Effector memory CD8-positive, alpha-beta T cell (primary cell): ENCODE data around the gene SERINC5.
"Not testable (repeated sequence)": the region's sequence is repeated elsewhere in the genome, so short reads cannot be mapped to it uniquely, and the experiment has no call there.

Source experiments
- ATAC-seq: fragments of 150-1000 bp; cut with Tn5 transposase; replicated peaks from 2 replicates; pipeline ENCODE4 v1.10.0; 2021; ENCODE audit warnings: mild to moderate bottlenecking, moderate library complexity
- DNase-seq, 3 experiments: peaks; one replicate each; pipeline ENCODE4 v3.0.0; 2021
- H3K27ac Mint-ChIP-seq, 2 donors: one replicate each; pipeline ENCODE4 v1.8.0; 2022; ENCODE audit warnings: mild to moderate bottlenecking in 2 of 2, mixed read lengths in 2 of 2, moderate library complexity in 2 of 2
- H3K27me3 Mint-ChIP-seq, 2 donors: one replicate each; pipeline ENCODE4 v1.8.0; 2022; ENCODE audit warnings: mixed read lengths in 2 of 2
- H3K36me3 Mint-ChIP-seq: one replicate; pipeline ENCODE4 v1.8.0; 2022; ENCODE audit warnings: mild to moderate bottlenecking, moderate library complexity, mixed read lengths; ENCODE audit not compliant: insufficient read depth
- H3K4me1 Mint-ChIP-seq, 2 donors: one replicate each; pipeline ENCODE4 v1.8.0; 2022; ENCODE audit warnings: low read depth in 2 of 2, mixed read lengths in 2 of 2
- H3K4me3 Mint-ChIP-seq, 2 donors: one replicate each; pipeline ENCODE4 v1.8.0; 2022; ENCODE audit warnings: mild to moderate bottlenecking in 2 of 2, mixed read lengths in 2 of 2, moderate library complexity in 2 of 2
- H3K9me3 Mint-ChIP-seq, 2 donors: one replicate each; pipeline ENCODE4 v1.8.0; 2022; ENCODE audit warnings: mixed read lengths in 2 of 2

SERINC5 gene

DNA sequence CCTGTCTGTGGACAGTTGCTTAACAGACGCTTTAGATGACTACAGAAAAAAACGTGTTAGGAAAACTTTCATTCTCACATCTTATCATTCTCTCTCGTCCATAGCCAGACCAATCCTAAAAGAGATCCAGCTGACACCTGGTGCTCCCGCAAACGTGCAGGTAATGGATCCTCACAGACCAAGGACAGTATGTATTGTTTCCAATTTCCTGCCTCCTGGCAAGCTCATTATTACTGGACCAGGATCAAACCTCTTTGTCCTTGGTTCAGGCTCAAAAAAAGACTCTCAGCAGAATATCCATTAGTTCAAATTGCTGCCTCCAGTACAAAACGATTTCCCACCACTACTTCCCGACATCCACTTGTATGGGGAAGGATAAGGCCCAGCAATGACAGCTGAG, 62.4 kb downstream of the SERINC5 start:
- H3K27me3 Mint-ChIP-seq = no peaks in the 10 kb centered on the region
- DNase-seq = no peak
- no peaks in the 10 kb centered on the region for H3K9me3 Mint-ChIP-seq
- peaks cover 7% of the 10 kb centered on the region for H3K36me3 Mint-ChIP-seq
- H3K4me1 Mint-ChIP-seq = peaks cover 51 to 59% of the 10 kb centered on the region in 2 donors
- peak overlapping the region; percentile 86 to 92 for H3K27ac Mint-ChIP-seq
- H3K4me3 Mint-ChIP-seq = peak overlapping the region; percentile 44 to 60
- ATAC-seq = no peak

DNA sequence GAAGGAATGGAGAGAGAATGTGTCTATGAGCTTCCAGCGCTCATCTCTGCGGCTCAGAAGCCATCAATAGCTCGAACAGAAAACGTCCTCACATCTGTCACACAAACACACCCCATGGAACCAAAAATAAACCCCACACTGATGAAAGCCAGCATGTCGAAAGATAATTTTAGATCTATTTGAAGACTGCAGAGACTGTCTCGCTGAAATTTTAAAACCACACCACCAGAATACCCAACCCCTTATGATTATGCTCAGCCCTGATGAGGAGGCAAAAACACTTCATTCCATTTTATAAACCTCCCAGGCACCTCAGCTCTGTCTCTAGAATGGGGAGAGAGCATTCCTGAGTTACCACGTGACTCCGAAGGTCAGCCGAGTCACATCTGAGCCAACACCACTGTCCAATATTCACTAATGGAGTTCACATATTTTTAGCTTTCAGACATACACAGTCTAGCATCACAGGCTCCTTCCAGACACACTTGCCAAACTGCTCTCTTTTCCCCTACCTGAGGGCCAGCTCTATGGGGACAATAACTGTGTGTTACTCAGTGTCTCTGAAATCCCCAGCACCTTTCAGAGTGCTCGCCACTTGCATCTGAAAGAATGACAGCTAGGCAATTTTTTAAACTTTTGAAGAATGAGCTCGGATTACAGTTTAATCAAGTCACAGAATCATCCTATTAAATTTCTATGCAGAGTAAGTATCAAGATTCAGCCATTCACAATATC, 63.2 kb downstream of the SERINC5 start:
- ATAC-seq = peak; percentile 25
- Mint-ChIP-seq H3K27me3 (no peaks in the 10 kb centered on the region), H3K4me1 (peaks cover 53 to 56% of the 10 kb centered on the region in 2 donors), H3K4me3 (peak overlapping the region; percentile 44 to 60), H3K9me3 (no peaks in the 10 kb centered on the region), H3K27ac (peak overlapping the region; percentile 86 to 92), H3K36me3 (peaks cover 7% of the 10 kb centered on the region)
- no peak for DNase-seq

DNA sequence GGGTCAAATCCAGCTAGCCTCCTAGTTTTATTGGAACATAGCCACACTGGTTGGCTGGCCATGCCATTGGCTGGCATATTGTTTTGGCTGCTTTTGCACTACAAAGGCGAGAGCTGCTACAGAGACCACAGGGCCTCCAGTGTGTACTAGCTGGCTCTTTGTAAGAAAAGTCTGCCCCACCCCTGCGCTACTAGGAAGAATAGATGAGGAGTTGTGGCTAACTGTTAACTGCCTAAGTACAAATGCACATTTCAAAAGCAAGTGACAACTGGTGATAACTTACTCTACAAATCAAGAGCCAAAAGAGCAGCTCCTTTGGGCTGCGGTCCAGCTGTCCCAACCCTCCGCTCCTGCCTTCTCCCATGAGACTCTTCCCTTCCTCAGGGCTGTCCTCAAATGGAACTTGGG, 63.9 kb downstream of the SERINC5 start:
- Mint-ChIP-seq H3K36me3 (peaks cover 7% of the 10 kb centered on the region), H3K27me3 (no peaks in the 10 kb centered on the region), H3K9me3 (no peaks in the 10 kb centered on the region), H3K27ac (peak overlapping the region; percentile 86 to 92), H3K4me1 (peaks cover 57 to 58% of the 10 kb centered on the region in 2 donors), H3K4me3 (peak overlapping the region; percentile 44 to 60)
- DNase-seq (peak in 1 of 3 experiments; percentile 15), ATAC-seq (peak; percentile 76)

DNA sequence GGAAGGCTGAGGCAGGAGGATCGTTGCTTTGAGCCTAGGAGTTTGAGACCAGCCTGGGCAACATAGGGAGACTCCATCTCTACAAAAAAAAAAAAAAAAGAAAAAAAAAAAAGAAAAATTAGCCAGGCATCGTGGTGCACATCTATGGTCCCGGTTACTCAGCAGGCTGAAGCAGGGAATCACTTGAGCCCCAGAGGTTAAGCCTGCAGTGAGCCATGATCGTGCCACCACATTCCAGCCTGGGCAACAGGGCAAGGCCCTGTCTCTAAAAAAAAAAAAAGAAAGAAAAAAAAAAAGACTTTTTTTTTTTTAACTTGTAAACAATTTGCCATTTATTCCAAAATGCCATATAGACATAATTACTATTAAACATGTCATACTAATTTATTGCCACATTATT, 64.5 kb downstream of the SERINC5 start:
- no peak for ATAC-seq
- H3K4me1 Mint-ChIP-seq = peaks cover 60 to 62% of the 10 kb centered on the region in 2 donors
- H3K9me3 Mint-ChIP-seq = no peaks in the 10 kb centered on the region
- no peak for DNase-seq
- peak overlapping the region; percentile 44 to 60 for H3K4me3 Mint-ChIP-seq
- H3K36me3 Mint-ChIP-seq = peaks cover 4% of the 10 kb centered on the region
- peak overlapping the region; percentile 87 to 92 for H3K27ac Mint-ChIP-seq
- H3K27me3 Mint-ChIP-seq = no peaks in the 10 kb centered on the region

DNA sequence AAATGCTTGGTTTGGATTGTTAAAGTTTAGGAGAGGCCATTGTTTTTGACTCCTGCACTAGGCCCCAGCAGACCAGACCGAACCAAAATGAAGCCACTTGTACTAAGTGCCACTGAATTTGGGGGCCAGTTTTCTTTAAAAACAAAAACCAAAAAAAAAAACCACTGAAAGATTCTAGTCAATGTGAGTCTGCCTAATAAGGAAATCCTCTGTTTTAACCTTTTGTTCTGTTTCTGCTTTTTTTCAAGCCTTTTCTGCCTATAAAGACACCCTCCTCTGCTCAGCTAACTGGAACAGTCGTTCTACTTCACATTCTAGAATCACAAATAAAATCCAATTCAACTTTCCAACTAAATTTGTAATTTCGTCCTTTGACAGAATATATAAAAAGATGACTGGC, 64.9 kb downstream of the SERINC5 start:
- no peak for DNase-seq
- peak; percentile 25 for ATAC-seq

DNA sequence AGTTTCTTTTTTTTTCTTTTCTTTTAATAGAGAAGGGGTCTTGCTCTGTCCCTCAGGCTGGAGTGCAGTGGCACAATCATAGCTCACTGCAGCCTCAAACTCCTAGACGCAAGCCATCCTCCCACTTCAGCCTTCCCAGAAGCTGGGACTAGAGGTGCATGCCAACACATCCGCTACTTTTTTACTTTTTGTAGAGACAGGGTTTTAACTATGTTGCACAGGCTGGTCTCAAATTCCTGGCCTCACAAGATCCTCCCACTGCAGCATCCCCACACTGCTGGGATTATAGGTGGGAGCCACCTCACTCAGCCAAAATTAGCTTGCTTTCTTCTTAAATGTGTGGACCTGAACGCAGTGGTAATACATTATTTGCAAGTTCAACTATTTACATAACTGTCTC, 66.1 kb downstream of the SERINC5 start:
- Mint-ChIP-seq H3K27me3 (no peaks in the 10 kb centered on the region), H3K4me3 (peak overlapping the region; percentile 84 to 87), H3K36me3 (no peaks in the 10 kb centered on the region), H3K27ac (peak overlapping the region; percentile 92 to 93), H3K9me3 (no peaks in the 10 kb centered on the region), H3K4me1 (peaks cover 71 to 74% of the 10 kb centered on the region in 2 donors)
- DNase-seq = no peak
- no peak for ATAC-seq

More for the DNA sequence above, 64.9 kb downstream of the SERINC5 start:
- Mint-ChIP-seq H3K36me3 (peaks cover 2% of the 10 kb centered on the region), H3K4me3 (peak overlapping the region; percentile 44 to 51), H3K9me3 (no peaks in the 10 kb centered on the region), H3K27me3 (no peaks in the 10 kb centered on the region), H3K4me1 (peaks cover 62 to 63% of the 10 kb centered on the region in 2 donors), H3K27ac (peak overlapping the region; percentile 87 to 92)

DNA sequence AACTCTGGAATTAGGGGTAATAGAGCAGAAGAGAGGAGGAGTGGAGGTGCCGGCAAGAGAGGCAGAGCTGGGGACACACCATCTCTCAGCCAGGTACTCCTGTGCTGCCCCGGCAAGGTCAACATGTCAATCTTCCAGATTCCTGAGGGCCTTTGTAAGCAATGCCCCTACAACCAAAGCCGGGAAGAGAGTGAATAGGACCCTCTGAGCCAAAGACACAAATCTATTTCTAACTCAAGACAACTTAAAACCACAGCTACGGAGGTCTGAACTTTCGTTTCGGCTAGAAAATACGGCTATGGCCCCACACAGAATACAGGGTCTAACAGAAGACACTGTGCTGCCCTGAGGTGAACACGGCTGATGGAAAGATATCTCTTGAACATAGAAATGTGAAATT, 66.6 kb downstream of the SERINC5 start:
- ATAC-seq (peak; percentile 31), DNase-seq (no peak)
- Mint-ChIP-seq H3K27me3 (no peaks in the 10 kb centered on the region), H3K4me1 (peaks cover 72 to 75% of the 10 kb centered on the region in 2 donors), H3K9me3 (no peaks in the 10 kb centered on the region), H3K4me3 (peak overlapping the region; percentile 84 to 87), H3K36me3 (no peaks in the 10 kb centered on the region), H3K27ac (peak overlapping the region; percentile 92 to 93)

DNA sequence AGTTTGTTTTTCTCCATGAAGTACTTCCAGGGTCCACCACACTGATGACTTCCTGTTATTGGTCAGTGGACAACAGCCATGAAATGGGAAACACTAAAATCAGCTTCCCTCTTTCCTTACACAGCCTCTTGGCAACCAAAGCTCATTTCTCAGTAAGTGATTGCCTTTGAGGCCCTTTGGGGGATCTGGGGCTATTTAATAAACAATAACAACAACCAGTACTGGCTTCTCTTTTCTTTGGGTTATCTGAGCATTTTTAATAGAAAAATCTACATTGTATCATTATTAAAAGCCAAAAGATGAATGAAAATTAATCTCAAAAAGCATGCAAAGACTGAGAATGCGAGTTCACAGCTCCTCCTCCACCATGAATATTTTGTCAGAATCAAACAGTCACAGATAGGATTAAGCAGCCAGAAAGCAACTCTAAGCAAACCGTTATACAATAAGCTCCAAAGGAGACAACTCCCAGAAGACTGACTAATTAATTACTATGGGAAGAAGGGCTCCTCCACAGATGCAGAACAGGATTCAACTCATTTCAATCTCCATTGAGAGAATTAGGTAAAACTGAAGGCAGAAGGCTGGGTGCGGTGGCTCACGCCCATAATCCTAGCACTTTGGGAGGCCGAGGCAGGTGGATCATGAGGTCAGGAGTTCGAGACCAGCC, 68.3 kb downstream of the SERINC5 start:
- Mint-ChIP-seq H3K9me3 (no peaks in the 10 kb centered on the region), H3K36me3 (peaks cover 4% of the 10 kb centered on the region), H3K27ac (peak overlapping the region in 1 of 2 donors; percentile 73), H3K27me3 (no peaks in the 10 kb centered on the region), H3K4me3 (peak overlapping the region; percentile 31 to 42), H3K4me1 (peaks cover 70 to 75% of the 10 kb centered on the region in 2 donors)
- DNase-seq (no peak), ATAC-seq (no peak)

DNA sequence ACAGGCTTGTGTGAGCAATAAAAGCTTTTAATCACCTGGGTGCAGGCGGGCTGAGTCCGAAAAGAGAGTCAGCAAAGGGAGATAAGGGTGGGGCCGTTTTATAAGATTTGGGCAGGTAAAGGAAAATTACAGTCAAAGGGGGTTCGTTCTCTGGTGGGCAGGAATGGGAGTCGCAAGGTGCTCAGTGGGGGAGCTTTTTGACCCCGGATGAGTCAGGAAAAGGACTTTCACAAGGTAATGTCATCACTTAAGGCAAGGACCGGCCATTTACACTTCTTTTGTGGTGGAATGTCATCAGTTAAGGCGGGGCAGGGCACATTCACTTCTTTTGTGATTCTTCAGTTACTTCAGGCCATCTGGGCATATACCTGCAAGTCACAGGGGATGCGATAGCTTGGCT, 70.3 kb downstream of the SERINC5 start:
- Mint-ChIP-seq H3K27ac (peak overlapping the region; percentile 73 to 83), H3K36me3 (peaks cover 12% of the 10 kb centered on the region), H3K4me1 (peaks cover 68 to 79% of the 10 kb centered on the region in 2 donors), H3K4me3 (peak overlapping the region; percentile 42 to 51)
- H3K9me3 Mint-ChIP-seq, H3K27me3 Mint-ChIP-seq, ATAC-seq, DNase-seq: not testable (repeated sequence)

DNA sequence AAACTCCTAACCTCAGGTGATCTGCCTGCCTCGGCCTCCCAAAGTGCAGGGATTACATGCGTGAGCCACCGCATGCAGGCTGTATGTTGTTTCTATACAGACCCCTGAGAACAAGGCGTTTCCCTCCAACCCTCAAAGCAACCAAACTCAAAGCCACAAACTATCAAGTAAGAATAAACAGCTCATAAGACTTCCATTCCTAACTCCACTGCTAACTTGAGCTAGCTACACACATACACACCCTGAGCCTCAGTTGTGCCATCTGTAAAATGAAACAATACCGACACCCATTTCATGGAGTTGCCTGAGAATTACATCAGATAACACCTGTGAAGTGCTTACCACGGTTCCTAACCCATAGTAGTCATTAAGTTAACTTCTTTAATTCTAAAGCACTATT, 70.8 kb downstream of the SERINC5 start:
- Mint-ChIP-seq H3K4me3 (peak overlapping the region; percentile 42 to 51), H3K27ac (peak overlapping the region; percentile 73 to 83), H3K9me3 (no peaks in the 10 kb centered on the region), H3K27me3 (no peaks in the 10 kb centered on the region), H3K4me1 (peaks cover 67 to 77% of the 10 kb centered on the region in 2 donors), H3K36me3 (peaks cover 12% of the 10 kb centered on the region)
- no peak for DNase-seq
- ATAC-seq = no peak

DNA sequence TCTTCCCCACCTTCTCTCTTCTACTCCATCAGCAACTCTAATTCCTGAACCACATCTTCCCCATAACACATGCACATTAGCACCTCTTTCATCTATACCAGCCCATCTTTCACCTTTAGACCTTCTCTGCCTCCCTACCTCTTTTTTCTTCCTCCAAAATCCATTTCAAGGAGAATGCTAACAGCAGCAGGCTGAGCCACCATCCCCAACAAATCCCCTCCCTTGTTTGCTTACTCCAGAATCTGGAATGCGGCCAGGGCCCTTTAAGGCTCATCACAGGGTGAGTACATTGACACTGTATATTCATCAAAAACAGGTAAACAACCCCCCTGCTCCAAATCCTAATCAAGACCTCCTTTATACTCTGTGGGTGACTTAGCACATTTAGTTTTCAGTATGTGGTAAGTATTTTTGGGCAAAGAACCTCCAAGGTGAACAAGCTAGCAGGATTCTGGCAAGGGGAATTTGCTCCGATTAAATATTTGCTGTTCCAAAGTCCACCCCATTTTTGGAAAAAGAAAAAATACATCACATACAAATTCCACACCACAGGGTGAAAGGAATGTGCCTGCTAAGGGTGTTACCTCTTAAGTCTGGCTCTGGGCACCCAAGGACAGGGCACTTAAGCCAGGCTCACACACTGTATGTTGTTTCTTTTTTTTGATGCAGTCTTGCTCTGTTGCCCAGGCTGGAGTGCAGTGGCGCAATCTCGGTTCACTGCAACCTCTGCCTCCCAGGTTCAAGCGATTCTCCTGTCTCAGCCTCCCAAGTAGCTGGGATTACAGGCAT, 71.4 kb downstream of the SERINC5 start:
- ATAC-seq = no peak
- H3K27ac Mint-ChIP-seq = peak overlapping the region; percentile 73 to 83
- H3K9me3 Mint-ChIP-seq = no peaks in the 10 kb centered on the region
- no peak for DNase-seq
- peaks cover 63 to 72% of the 10 kb centered on the region in 2 donors for H3K4me1 Mint-ChIP-seq
- no peaks in the 10 kb centered on the region for H3K27me3 Mint-ChIP-seq
- peak overlapping the region; percentile 4 to 51 for H3K4me3 Mint-ChIP-seq
- peaks cover 12% of the 10 kb centered on the region for H3K36me3 Mint-ChIP-seq

DNA sequence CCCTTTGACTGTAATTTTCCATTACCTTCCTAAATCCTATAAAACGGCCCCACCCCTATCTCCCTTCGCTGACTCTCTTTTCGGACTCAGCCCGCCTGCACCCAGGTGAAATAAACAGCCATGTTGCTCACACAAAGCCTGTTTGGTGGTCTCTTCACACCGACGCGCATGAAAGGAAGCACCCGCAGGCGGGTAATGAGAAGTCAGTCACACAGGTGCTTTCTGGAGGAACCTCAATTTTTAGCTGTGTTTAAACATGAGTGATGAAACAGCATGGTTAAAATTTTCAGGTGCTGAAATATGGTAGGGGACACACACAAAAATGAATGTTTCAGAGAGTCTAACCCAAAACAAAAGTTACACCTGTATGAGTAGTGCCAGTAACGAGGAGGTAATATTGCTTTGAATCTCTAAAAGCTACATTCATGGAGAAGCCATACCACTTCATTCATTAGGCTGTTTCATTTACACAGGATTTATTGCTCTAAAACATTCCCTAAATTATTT, 72.1 kb downstream of the SERINC5 start:
- H3K27ac Mint-ChIP-seq = peak overlapping the region; percentile 72 to 83
- peaks cover 12% of the 10 kb centered on the region for H3K36me3 Mint-ChIP-seq
- ATAC-seq = peak; percentile 42

More for the DNA sequence above, 72.1 kb downstream of the SERINC5 start:
- H3K4me3 Mint-ChIP-seq = peak overlapping the region; percentile 4 to 41
- peaks cover 59 to 66% of the 10 kb centered on the region in 2 donors for H3K4me1 Mint-ChIP-seq
- DNase-seq, H3K9me3 Mint-ChIP-seq, H3K27me3 Mint-ChIP-seq: not testable (repeated sequence)
